ENCODE measurements around the gene ACTG1. TPM values are rescaled to one million over a fixed set of nuclear protein-coding genes. Genes with fewer than 3 reads are reported as not detected.

The ACTG1 gene
- total and polyA plus RNA-seq, 2 of the 13 experiments (the other 11 are each of a cell fraction or from before 2014, with no cell fraction given), result 973 to 1,138 TPM

DNA sequence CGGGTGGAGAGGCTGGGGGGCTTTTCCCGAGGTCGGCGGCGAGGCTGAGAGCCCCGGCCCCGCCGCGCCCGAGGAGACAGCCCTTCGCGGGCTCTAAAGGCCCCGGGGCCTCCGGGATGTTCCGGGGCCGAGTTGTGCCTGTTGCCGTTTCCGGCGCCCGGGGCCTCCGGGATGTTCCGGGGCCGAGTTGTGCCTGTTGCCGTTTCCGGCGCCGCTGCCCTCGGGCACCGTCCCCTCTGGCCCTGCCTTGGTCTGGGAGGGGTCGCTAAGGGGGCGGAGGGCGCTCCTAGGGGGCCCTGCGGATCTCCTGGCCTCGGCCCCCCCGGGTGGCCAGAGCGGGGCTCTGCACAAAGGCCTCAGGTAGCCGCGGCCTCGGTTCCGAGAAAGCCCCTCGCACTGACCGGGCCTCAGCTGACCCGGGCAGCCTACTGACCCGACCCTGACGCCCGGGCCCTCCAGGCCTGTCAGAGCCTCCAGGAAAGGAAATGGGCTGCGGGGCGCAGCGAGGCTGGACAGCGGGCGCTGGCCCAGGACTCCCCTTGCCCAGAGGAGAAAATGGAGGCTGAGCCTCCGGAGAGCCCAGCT, 24.2 kb downstream of the ACTG1 start (continued):
- TF ChIP-seq, protein P1, sequence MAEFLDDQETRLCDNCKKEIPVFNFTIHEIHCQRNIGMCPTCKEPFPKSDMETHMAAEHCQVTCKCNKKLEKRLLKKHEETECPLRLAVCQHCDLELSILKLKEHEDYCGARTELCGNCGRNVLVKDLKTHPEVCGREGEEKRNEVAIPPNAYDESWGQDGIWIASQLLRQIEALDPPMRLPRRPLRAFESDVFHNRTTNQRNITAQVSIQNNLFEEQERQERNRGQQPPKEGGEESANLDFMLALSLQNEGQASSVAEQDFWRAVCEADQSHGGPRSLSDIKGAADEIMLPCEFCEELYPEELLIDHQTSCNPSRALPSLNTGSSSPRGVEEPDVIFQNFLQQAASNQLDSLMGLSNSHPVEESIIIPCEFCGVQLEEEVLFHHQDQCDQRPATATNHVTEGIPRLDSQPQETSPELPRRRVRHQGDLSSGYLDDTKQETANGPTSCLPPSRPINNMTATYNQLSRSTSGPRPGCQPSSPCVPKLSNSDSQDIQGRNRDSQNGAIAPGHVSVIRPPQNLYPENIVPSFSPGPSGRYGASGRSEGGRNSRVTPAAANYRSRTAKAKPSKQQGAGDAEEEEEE (CRISPR knock-in tag; IDR thresholded peaks at IDR 0.05; ENCODE audit: borderline replicate concordance), result no peak
- TF ChIP-seq FOXP1 (IDR thresholded peaks at IDR 0.05) (no peak), FOXP1 (CRISPR knock-in tag; IDR thresholded peaks at IDR 0.05) (no peak), ZSCAN31 (CRISPR knock-in tag; IDR thresholded peaks at IDR 0.05; ENCODE audit: low read depth) (no peak; the same call in 1 of the 2 replicates), ELF1 (CRISPR knock-in tag; IDR thresholded peaks at IDR 0.05) (no peak), ZNF850 (CRISPR knock-in tag; conservative IDR thresholded peaks at IDR 0.05) (no peak), PLRG1 (conservative IDR thresholded peaks at IDR 0.05) (no peak), PAF1 (CRISPR knock-in tag; IDR thresholded peaks at IDR 0.05) (no peak), ZNF704 (CRISPR knock-in tag; IDR thresholded peaks at IDR 0.05; ENCODE audit: borderline replicate concordance) (no peak), SOX5 (CRISPR knock-in tag; IDR thresholded peaks at IDR 0.05; ENCODE audit: borderline replicate concordance) (no peak), ZNF841 (CRISPR knock-in tag; IDR thresholded peaks at IDR 0.05; ENCODE audit: borderline replicate concordance) (no peak), HMG20B (CRISPR knock-in tag; conservative IDR thresholded peaks at IDR 0.05) (no peak), KDM1A (CRISPR knock-in tag; IDR thresholded peaks at IDR 0.05) (no peak), NKX3-1 (CRISPR knock-in tag; IDR thresholded peaks at IDR 0.05) (no peak), RBFOX2 (IDR thresholded peaks at IDR 0.05; ENCODE audit: low read depth, low read length) (peak; percentile 77)
- TF ChIP-seq, protein P2, sequence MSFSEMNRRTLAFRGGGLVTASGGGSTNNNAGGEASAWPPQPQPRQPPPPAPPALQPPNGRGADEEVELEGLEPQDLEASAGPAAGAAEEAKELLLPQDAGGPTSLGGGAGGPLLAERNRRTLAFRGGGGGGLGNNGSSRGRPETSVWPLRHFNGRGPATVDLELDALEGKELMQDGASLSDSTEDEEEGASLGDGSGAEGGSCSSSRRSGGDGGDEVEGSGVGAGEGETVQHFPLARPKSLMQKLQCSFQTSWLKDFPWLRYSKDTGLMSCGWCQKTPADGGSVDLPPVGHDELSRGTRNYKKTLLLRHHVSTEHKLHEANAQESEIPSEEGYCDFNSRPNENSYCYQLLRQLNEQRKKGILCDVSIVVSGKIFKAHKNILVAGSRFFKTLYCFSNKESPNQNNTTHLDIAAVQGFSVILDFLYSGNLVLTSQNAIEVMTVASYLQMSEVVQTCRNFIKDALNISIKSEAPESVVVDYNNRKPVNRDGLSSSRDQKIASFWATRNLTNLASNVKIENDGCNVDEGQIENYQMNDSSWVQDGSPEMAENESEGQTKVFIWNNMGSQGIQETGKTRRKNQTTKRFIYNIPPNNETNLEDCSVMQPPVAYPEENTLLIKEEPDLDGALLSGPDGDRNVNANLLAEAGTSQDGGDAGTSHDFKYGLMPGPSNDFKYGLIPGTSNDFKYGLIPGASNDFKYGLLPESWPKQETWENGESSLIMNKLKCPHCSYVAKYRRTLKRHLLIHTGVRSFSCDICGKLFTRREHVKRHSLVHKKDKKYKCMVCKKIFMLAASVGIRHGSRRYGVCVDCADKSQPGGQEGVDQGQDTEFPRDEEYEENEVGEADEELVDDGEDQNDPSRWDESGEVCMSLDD (CRISPR knock-in tag; IDR thresholded peaks at IDR 0.05; ENCODE audit: borderline replicate concordance), result no peak
- TF ChIP-seq, protein P3, sequence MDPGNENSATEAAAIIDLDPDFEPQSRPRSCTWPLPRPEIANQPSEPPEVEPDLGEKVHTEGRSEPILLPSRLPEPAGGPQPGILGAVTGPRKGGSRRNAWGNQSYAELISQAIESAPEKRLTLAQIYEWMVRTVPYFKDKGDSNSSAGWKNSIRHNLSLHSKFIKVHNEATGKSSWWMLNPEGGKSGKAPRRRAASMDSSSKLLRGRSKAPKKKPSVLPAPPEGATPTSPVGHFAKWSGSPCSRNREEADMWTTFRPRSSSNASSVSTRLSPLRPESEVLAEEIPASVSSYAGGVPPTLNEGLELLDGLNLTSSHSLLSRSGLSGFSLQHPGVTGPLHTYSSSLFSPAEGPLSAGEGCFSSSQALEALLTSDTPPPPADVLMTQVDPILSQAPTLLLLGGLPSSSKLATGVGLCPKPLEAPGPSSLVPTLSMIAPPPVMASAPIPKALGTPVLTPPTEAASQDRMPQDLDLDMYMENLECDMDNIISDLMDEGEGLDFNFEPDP (CRISPR knock-in tag; conservative IDR thresholded peaks at IDR 0.05), result no peak
- TF ChIP-seq, protein P4, sequence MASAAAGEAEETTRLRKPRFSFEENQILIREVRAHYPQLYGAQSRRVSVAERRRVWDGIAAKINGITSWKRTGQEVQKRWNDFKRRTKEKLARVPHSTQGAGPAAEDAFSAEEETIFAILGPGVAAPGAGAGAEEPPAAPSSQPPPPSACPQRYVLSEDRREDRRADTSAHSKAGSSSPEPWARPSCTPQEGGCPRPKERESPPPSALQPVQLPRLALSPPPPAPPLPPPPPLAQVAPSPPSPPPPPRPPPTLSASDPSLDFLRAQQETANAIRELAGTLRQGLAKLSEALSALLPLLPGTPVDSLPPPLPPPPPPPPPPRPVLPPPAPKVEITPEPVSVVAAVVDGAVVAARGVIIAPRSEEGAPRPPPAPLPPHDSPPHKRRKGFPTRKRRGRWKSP (CRISPR knock-in tag; IDR thresholded peaks at IDR 0.05), result no peak
- TF ChIP-seq, protein P5, sequence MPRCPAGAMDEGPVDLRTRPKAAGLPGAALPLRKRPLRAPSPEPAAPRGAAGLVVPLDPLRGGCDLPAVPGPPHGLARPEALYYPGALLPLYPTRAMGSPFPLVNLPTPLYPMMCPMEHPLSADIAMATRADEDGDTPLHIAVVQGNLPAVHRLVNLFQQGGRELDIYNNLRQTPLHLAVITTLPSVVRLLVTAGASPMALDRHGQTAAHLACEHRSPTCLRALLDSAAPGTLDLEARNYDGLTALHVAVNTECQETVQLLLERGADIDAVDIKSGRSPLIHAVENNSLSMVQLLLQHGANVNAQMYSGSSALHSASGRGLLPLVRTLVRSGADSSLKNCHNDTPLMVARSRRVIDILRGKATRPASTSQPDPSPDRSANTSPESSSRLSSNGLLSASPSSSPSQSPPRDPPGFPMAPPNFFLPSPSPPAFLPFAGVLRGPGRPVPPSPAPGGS (CRISPR knock-in tag; IDR thresholded peaks at IDR 0.05), result 0 out of 2 replicates have a peak, but pooled peaks have one; percentile 2
- TF ChIP-seq, protein P6, sequence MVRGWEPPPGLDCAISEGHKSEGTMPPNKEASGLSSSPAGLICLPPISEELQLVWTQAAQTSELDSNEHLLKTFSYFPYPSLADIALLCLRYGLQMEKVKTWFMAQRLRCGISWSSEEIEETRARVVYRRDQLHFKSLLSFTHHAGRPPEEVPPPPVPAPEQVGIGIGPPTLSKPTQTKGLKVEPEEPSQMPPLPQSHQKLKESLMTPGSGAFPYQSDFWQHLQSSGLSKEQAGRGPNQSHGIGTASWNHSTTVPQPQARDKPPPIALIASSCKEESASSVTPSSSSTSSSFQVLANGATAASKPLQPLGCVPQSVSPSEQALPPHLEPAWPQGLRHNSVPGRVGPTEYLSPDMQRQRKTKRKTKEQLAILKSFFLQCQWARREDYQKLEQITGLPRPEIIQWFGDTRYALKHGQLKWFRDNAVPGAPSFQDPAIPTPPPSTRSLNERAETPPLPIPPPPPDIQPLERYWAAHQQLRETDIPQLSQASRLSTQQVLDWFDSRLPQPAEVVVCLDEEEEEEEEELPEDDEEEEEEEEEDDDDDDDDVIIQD (CRISPR knock-in tag; IDR thresholded peaks at IDR 0.05; ENCODE audit: low read depth), result no peak
